HT1080 (cell line): ENCODE data around the gene KLF15. TPM values are rescaled to one million over a fixed set of nuclear protein-coding genes. Genes with fewer than 3 reads are reported as not detected.

Source experiments
- DNase-seq: peaks from one replicate; pipeline ENCODE4 v3.0.0-alpha.2; 2015; ENCODE audit warnings: low read depth
- total RNA-seq: library from RNA; depleted of rRNA; stranded (reverse); fragments of >200 nt; shearing (Covaris generic); gene quantifications from 2 replicates; pipeline ENCODE4 v1.2.3, GENCODE V29; 2014; rRNA removed

Gene KLF15
- total RNA-seq, 1 experiment from 2014 or later: 0.13 TPM

DNA sequence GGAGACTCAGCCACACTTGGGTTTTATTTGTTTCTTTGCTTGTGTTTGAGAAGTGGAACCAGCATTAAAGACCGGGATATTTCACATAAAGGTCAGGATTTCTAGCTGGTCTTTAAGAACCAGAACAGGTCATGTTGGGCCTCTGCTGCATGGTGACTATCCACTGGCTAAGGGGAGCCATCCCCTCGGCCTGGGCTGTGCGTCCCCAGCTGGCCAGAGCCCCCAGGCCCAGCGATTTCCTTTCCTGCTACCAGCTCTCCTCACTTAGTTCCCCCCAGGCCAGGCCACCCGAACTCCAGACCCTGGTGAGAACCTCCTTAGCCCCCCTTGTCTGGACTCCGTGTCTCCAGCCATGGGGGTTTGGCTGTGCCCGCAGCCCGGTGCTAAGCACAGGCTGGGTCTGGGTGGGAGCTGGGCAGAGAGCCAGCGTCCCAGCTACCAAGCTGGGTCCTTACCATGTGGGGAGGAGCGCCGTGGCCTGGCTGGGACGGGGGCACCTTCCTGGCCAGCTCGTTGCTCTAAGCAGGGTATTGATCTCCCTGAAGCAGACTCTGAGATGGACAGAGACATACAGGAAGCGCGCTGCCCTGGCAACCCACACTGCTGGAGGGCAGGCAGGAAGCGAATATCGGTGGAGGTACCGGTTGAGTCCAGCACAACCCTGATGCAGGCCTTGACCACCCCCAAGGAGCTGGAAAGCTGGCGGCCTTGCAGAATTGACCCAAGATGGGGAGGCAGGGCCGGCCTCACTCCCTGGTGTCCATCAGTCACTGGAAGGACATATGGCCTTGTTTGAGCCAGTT, 49.4 kb downstream of the KLF15 start:
- DNase-seq: no peak

DNA sequence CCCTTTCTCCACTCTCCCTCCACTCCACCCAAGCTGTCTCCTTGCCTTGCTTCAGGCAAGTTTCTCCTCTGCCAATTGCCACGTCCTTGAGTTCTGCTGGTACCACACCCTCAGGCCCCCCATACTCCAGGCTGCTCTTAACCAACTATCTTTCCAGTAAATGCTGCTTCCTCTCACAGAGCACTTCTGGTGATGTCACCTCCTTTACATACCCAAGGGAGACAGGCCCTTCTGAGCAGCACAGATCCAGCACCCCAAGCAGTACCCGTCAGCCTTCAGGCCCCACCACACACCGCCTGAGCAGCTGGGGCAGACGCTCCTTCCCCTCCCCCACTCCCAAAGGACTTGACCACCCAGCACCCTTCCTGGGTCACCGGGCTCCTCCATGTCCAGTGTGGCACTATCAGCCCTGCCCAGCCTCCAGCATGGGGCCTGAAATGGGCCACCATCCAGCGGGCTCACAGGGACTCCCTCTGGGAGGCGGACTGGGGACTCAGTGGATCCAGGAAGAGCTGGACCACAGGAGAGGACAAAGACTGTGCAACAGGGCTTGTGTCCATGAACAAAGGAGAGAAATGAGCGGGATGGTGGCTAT, 50.2 kb downstream of the KLF15 start:
- DNase-seq: no peak

DNA sequence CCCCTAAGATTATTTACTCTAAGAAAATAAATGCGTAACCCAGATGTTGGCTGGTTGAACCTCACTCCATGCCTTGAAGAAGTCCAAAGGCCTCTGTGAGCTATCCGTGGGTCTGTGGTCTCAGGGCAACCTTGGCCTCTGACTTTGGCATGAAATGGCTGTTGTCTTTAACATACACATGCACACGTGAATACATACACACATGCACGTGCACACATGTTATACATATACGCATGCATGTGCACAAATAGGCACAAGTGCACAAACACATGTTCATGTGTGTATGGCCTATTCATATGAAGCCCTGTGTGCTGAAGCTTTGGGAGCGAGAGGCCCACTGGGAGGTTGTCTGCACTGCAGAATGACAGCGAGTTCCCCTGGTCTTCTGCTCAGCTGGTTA, 50.8 kb downstream of the KLF15 start:
- DNase-seq: no peak

DNA sequence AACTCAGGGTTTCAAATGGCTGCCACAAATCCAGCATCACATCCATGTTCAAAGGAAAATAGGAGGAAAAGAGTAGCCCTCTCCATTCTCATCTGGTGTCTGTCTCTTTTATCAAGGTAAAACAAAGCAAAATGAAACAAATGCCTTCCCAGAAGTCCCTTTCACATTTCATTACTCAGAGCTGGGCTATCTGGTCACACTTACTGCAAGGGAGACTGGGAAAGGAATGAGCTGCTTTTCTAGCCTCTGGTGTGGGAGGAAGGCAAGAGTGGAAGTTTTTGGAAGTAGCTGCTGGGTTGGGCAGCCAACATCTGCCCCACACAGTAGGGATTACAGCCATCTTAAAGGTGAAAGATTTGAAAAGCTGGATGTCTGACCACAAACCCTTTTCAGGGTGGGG, 51.8 kb downstream of the KLF15 start:
- DNase-seq: no peak

DNA sequence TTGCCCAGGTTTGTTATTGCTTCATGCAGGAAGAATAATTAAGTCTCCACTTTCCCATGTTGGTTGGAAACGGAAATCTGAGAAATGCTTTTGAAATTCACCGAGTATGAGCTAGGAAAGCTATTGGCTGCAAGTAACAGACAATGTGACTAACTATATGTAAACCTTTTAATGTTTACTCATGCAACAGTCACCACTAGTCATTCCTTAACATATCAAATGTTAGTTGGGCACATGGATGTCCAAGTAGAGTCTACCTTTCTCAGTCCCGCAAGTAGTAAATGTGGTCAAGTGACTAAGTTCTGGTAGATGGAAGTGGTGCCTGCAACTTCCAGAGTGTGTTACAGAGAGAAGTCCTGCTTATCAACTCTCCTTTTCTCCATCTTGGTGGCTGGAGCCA, 52.5 kb downstream of the KLF15 start:
- peak; percentile 95 for DNase-seq

DNA sequence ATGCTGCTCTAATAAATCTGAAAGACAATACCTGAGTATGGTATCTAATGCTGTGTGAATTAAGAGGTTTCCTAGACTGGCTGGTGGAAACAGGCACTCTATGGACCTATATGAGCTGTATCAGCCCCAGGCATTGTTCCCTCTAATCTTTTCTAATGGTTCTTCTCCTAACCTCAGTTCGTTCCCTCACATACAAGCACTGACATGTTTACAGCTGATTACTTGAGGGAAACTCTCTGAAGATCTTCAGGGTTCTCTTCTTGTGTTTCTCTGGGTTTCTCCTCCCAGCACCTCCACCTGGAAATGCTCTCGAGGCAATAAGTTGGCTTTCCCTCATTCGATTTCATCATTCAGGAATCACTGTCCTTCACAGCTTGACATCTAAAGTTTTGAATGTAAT, 52.9 kb downstream of the KLF15 start:
- DNase-seq: no peak

DNA sequence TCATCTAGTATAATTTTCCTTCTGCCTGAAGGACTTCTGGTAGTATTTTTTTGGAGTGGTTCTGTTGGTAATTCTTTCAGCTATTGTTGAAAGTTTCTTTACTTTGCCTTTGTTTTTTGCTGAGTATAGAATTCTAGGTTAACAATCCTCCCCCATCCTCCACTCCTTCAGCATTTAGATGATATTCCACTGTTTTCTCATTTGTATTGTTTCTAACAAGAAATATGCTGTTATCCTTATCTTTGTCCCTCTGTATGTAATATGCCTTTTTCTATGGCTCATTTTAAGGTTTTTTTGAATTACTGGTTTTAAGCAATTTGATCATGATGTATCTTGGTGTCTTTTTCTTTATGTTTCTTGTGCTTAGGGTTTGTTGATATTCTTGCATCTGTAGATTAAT, 53.9 kb downstream of the KLF15 start:
- DNase-seq: no peak

DNA sequence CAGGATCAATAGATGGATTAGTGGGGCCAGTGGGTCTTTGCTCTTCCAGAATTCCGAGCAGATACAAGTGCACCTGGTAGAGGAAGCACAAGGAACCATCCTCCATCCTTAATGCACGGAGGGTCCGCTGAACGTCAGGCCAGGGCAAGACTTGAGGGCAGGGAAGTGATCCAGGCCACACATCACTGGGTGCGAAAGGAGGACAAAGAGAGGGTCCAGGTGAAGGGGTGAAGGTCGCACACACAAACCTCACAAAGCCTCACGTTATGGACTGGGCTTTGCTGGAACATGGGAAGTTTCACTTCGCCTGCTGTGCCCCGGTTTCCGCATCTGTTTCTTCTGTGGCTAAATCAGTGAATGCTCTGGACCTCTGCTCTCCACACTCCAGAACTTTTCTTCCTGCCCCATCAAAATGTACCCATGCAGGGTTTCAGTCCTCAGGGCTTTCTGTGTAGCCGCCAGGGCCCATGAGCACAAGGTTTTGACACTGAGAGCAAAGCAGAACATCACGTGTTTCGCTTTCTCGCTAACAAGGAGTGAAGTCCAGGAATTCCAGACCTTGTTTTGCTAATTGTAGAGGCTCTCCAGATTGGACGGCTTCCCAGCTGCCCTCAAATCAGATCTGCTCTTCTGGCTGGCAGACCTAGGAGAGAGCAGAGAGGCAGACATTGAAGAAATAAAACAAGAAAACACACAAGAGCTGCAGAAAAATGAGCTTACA, 56.3 kb downstream of the KLF15 start:
- DNase-seq: no peak

DNA sequence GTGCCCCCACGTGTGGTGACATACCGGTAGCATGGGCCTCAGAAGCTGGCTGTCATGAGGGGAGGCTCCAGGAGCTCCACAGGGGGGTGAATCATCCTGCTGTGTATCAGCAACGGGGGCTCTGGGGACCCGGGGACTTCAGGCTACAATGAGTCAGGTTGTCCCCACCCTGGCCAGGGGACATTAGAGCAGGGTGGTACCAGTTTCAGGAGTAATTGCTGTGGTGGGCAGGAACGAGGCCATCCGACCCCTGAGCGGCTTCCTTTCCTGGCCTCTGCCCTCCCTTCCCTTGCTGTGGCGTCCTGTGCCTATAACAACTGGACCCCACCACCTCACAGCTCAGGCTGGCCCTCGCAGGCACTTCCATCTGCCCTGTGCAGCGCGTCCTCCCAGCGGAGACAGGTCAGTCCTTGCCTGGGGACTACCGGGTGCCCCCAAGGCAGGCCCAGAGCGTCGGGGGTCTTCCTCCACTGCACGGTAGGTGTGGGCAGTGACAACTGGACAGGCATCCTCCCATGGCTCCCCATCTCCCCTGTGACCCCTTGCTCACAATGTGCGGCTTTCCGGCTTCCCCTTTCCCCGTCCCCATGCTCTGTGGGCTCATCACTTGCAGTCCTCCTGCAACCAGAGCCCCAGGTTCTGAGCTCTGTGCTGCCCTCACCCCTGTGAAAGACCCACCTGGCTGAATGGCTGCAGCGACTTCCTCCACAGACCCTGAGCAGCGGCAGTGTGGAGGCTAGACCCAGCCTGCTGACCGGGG, 57.0 kb downstream of the KLF15 start:
- no peak for DNase-seq

DNA sequence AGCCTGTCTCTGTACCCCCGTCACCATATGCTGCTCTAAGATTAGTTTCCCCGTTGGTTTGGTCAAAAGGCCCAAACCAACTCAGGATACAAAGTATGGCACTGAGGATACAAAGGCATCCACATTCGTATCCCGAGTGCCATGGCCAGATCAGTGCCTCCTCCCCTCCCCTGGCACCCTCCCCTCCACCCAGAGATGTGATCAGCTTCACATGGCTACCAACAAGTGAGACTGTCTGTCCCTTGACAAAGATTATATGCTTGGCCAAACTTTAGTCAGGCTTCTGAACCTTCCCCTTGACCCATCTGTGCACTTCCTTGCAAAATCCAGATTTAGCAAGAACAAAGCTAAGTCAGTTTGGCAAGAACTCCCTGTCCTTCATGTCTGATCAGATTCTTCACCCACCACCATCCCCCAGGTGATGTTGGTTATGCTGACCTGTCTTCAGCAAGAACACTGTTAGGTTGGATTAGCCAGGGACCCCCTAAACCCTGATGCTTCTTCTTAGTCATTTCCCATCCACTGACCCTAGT, 61.7 kb downstream of the KLF15 start:
- DNase-seq: no peak

DNA sequence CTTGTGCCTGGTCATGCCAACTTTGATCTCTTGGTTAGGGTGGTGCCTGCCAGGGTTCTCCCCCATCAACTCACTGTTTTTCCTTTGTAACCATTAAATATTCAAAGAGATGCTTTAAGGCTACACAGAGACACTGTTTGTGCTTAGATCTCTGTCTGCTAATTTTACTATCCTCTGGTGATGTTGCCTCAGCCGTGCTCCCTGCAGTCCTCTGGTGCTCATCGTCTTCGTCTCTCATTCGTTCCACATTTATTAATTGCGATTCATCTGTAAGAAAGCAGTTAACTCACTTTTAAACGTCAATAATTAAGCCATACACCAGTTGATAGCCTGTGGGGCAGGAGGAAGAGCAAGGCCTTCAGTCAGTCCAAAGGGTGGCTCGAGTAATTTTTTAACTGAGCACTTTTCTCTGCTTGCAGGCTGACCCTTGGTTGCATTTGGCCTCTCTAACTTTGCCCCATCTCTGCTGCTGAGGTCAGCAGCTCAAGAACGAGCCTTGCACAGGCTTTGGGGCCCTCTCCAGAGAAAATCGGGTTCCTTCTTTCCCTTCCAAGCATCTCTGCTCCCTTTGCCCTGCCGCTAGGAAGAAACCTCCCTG, 62.9 kb downstream of the KLF15 start:
- DNase-seq: no peak

DNA sequence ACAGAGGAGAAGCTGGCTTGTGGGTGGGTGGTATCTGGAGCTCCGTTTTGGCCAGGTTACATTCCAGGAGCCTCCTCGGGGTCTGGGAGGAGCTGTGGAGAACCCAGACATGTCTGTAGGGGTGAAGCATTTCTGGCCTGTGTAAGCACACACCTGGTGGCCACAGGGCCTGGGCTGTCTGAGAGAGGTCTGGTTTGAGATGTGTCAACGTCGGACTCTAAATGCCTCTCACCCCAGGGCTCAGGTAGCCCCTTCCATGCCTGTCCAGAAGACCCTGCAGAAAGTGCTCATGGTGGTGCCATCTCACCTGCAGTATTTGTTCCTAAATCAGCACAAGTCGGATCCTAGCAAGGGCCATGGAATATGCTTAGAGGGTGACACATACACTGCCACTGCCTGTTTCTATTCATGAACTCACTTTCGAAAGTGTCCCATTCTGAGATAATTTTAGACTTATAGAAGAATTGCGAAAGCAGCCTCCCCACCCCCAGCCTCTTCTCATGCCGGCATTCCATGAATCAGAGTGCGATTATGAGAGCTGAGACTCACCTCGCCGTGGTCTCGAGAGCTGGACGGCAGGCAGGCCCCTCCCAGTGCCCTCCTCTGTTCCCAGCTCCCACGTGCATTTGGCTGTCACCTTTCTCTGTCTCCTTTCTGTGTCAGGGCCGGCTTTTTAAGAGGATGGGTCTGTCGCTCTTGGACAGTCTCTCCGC, 63.7 kb downstream of the KLF15 start:
- DNase-seq: peak; percentile 44

Other genes starting within 250 kb of the KLF15 start
- 12.9 and 14.5 TPM in 2 replicates for gene ALDH1L1, start 176.8 kb downstream of the KLF15 start, total RNA-seq
- gene CFAP100, start 37.5 kb upstream of the KLF15 start, total RNA-seq: not detected in 2 replicates
- 25.5 and 31.7 TPM in 2 replicates for gene ZXDC, start 118.5 kb upstream of the KLF15 start, total RNA-seq
- gene UROC1, start 160.4 kb upstream of the KLF15 start, total RNA-seq: 0.03 TPM in 1 of 2 replicates, not detected in the other
- not detected in 2 replicates for gene CHST13, start 166.7 kb upstream of the KLF15 start, total RNA-seq
- not detected in 2 replicates for gene C3orf22, start 201.5 kb upstream of the KLF15 start, total RNA-seq